Fibroblast of peridontal ligament (primary cell): ENCODE data around the gene DPYSL4.

Experiments used
- DNase-seq: peaks from one replicate; pipeline ENCODE4 v3.0.0-alpha.2; 2010; ENCODE audit errors: extremely low read depth

DPYSL4 gene

GRCh38 chr10:132196178-132197113 lies 9.7 kb downstream of the DPYSL4 start:
- no peak for DNase-seq

- no peak for DNase-seq
Measured at GRCh38 chr10:132197271-132198067, 10.7 kb downstream of the DPYSL4 start.

GRCh38 chr10:132198068-132198370 lies 11.3 kb downstream of the DPYSL4 start:
- DNase-seq: no peak

- DNase-seq: no peak
Measured at GRCh38 chr10:132198381-132199181, 11.8 kb downstream of the DPYSL4 start.

- DNase-seq: no peak
Measured at GRCh38 chr10:132199268-132199853, 12.6 kb downstream of the DPYSL4 start.

GRCh38 chr10:132199854-132200311 lies 13.1 kb downstream of the DPYSL4 start:
- no peak for DNase-seq

GRCh38 chr10:132200344-132201110 lies 13.8 kb downstream of the DPYSL4 start:
- DNase-seq: no peak

GRCh38 chr10:132201111-132201969 lies 14.6 kb downstream of the DPYSL4 start:
- DNase-seq: no peak

GRCh38 chr10:132202070-132202970 lies 15.6 kb downstream of the DPYSL4 start:
- DNase-seq: no peak

DNA sequence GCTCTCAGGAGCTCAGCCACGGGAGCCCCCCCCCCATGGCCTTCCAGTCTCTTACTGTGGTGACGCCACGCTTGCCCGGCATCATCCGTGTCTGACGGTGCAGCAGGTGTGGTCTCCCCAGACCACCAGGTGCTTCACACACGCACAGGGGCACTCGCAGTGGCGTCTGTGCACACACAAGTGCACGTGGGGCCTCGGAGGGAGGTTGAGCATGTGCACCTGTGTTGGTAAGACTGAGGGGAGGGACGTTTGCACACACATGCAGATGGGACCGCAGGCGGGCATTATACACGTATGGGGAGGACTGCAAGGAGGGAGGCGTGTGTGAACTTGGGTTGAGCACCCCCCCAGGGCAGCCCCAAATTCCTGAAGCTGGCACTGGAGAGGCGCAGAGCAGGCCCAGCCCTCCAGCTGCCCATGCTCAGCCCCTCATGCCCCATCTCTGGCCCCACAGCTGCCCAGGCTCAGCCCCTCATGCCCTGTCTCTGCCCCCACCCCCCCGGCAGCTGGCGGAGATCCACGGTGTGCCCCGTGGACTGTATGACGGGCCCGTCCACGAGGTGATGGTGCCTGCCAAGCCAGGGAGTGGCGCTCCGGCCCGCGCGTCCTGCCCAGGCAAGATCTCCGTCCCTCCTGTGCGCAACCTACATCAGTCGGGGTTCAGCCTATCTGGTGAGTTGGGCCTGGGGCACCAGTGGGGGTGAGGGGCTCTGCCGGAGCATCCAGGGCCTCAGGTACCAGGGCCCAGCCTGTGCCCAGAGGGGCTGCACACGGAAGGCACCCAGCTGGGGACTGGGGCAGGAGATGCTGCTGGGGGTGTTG lies 16.7 kb downstream of the DPYSL4 start:
- DNase-seq: no peak

- DNase-seq: no peak
Measured at GRCh38 chr10:132204078-132204780, 17.5 kb downstream of the DPYSL4 start.

DNA sequence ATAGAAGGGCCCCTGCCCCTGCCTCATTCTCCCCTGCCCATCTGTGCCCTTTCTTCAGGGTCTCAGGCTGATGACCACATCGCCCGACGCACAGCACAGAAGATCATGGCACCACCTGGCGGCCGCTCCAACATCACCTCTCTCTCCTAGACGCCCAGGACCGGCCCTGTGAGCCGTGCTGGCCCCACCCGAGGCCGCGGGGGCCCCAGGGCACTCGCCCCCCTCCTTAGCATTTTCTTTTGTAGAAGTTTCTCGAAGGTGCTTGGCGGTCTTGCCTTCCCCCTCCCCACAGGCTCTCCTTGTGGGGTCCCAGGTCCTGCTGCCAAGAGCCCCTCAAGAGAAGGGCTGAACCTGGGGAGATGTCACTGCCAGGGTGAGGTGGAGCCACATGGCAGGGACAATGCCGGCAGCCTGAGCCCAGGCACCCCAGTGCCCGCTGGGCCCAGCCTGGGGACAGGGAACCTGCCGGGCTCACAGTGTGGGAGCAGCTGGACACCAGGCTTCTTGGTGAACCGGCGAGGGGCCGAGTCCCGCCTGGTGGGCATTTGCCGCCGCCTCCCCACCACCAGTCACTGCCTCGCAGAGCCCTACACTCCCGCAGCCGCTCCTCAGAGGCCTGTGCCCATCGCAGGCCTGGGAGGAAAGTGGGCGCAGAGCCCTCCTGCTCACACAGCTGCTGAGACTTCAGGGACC lies 18.2 kb downstream of the DPYSL4 start:
- no peak for DNase-seq

- no peak for DNase-seq
Measured at GRCh38 chr10:132205650-132206376, 19.1 kb downstream of the DPYSL4 start.

GRCh38 chr10:132206377-132206745 lies 19.6 kb downstream of the DPYSL4 start:
- no peak for DNase-seq

- no peak for DNase-seq
Measured at GRCh38 chr10:132206806-132207535, 20.2 kb downstream of the DPYSL4 start.
